Gastrocnemius medialis (tissue), 4 donors: ENCODE measurements around the gene ODAD4. TPM values are rescaled to one million over a fixed set of nuclear protein-coding genes. Genes with fewer than 3 reads are reported as not detected.
A peak's percentile ranks its signal among the peaks of the same experiment; 100 is the strongest.

Experiments used
- ATAC-seq, 2 donors: fragments of 150-250 bp; one replicate each; pipeline ENCODE4 v1.9.1; 2016
- DNase-seq, 2 donors: peaks; one replicate each; pipeline ENCODE4 v3.0.0-alpha.2; 2019
- H3K27ac ChIP-seq, 4 donors: fragments of 200-600 bp; sonication (generic); 1 replicate in 1 of 4; 2 replicates in 3 of 4; pipeline ENCODE4 v1.5.1; 2016 to 2018; ENCODE audit warnings: mild to moderate bottlenecking in 2 of 4, moderate library complexity in 1 of 4
- H3K27me3 ChIP-seq, 3 donors: fragments of 200-600 bp; sonication (generic) in 2 of 3; 1 replicate in 1 of 3; 2 replicates in 2 of 3; pipeline versions ENCODE4 v1.5.1 to v1.6.0; 2016 to 2019; ENCODE audit warnings: mild to moderate bottlenecking in 1 of 3, moderate library complexity in 1 of 3
- H3K36me3 ChIP-seq, 2 donors: fragments of 200-600 bp; sonication (generic) in 1 of 2; one replicate each; pipeline ENCODE4 v1.5.1; 2017 to 2018
- H3K4me1 ChIP-seq, 2 donors: fragments of 200-600 bp; sonication (generic) in 1 of 2; one replicate each; pipeline ENCODE4 v1.5.1; 2016 to 2017; ENCODE audit warnings: mild to moderate bottlenecking in 2 of 2
- H3K4me3 ChIP-seq, 4 donors: fragments of 200-600 bp; sonication (generic) in 3 of 4; 1 replicate in 1 of 4; 2 replicates in 3 of 4; pipeline ENCODE4 v1.5.1; 2016 to 2019; ENCODE audit warnings: mild to moderate bottlenecking in 2 of 4
- H3K9me3 ChIP-seq, 3 donors: fragments of 200-600 bp; sonication (generic) in 2 of 3; 1 replicate in 1 of 3; 2 replicates in 2 of 3; pipeline ENCODE4 v1.5.1; 2016 to 2019
- CTCF ChIP-seq, 5 experiments: fragments of 450-650 bp in 3 of 5; fragments of 200-600 bp in 2 of 5; sonication (generic) in 2 of 5; IDR thresholded peaks in 4 of 5; conservative IDR thresholded peaks in 1 of 5; 1 replicate in 4 of 5; 2 replicates in 1 of 5; pipeline ENCODE4 v1.5.1; 2016 to 2019; ENCODE audit warnings: antibody characterized with exemption in 5 of 5, mild to moderate bottlenecking in 3 of 5, moderate library complexity in 3 of 5
- POLR2A ChIP-seq, 2 donors: fragments of 450-650 bp; IDR thresholded peaks; one replicate each; pipeline ENCODE4 v1.6.1; 2017; ENCODE audit warnings: antibody characterized with exemption in 2 of 2, mild to moderate bottlenecking in 2 of 2, moderate library complexity in 2 of 2
- in situ Hi-C, 4 donors: fragments of 200-750 bp; cut with MboI; loops; one replicate each; pipeline versions ENCODE4 v1.15.0 to v1.8.0; 2017; ENCODE audit warnings: low sequenced_read_pairs in 4 of 4
- intact Hi-C: fragments of 100-400 bp; cut with DNase I; formaldehyde crosslinking; loops from one replicate; pipeline ENCODE4 v1.15.1; 2023; ENCODE audit warnings: low total_unique reads
- total RNA-seq, 4 donors: library from RNA; depleted of rRNA; stranded (reverse); fragments of >200 nt; gene quantifications; one replicate each; pipeline versions ENCODE4 v1.1.0 to v1.2.3, GENCODE V29; 2016

The ODAD4 gene
- total RNA-seq, 4 donors from 2014 or later: 0.13 to 1.3 (median 0.20) TPM; not detected in 1

- no peak for DNase-seq
- no peaks in the 10 kb centered on the region for H3K9me3 ChIP-seq
- H3K4me1 ChIP-seq: peaks cover 14 to 19% of the 10 kb centered on the region in 2 donors
- intact Hi-C loops (no loop called here), in situ Hi-C loops (no loop called here)
- no peak overlapping the region for H3K27ac ChIP-seq
- peaks cover 0 to 35% of the 10 kb centered on the region in 2 donors for H3K36me3 ChIP-seq
- H3K4me3 ChIP-seq: no peak overlapping the region
- ATAC-seq: no peak
- TF ChIP-seq POLR2A (IDR thresholded peaks at IDR 0.05) (no peak), CTCF (IDR thresholded peaks at IDR 0.05 in 4 of 5, conservative IDR thresholded peaks at IDR 0.05 in 1 of 5) (no peak)
- no peaks in the 10 kb centered on the region for H3K27me3 ChIP-seq
Observed at GRCh38 chr17:41915020-41915419, 15.4 kb upstream of the ODAD4 start.

- ATAC-seq: no peak
- Histone ChIP-seq H3K27me3 (no peaks in the 10 kb centered on the region), H3K36me3 (peaks cover 0 to 29% of the 10 kb centered on the region in 2 donors), H3K4me3 (no peak overlapping the region), H3K4me1 (peaks cover 14 to 19% of the 10 kb centered on the region in 2 donors), H3K9me3 (no peaks in the 10 kb centered on the region), H3K27ac (no peak overlapping the region)
- intact Hi-C loops: no loop called here
- TF ChIP-seq CTCF (IDR thresholded peaks at IDR 0.05 in 4 of 5, conservative IDR thresholded peaks at IDR 0.05 in 1 of 5) (no peak), POLR2A (IDR thresholded peaks at IDR 0.05) (no peak)
- DNase-seq: no peak
- in situ Hi-C loops: no loop called here
Observed at GRCh38 chr17:41915566-41915965, 14.9 kb upstream of the ODAD4 start.

GRCh38 chr17:41917192-41917591 is 13.2 kb upstream of the ODAD4 start:
- peak overlapping the region in 3 of 4 donors; percentile 78 to 96 (median 88) for H3K4me3 ChIP-seq
- H3K4me1 ChIP-seq: peaks cover 14 to 19% of the 10 kb centered on the region in 2 donors
- intact Hi-C loops: no loop called here
- in situ Hi-C loops: no loop called here
- DNase-seq: no peak
- H3K27me3 ChIP-seq: no peaks in the 10 kb centered on the region
- no peak for ATAC-seq
- no peaks in the 10 kb centered on the region for H3K9me3 ChIP-seq
- peaks cover 0 to 13% of the 10 kb centered on the region in 2 donors for H3K36me3 ChIP-seq
- TF ChIP-seq POLR2A (IDR thresholded peaks at IDR 0.05): no peak
- no peak for TF ChIP-seq CTCF (IDR thresholded peaks at IDR 0.05 in 4 of 5, conservative IDR thresholded peaks at IDR 0.05 in 1 of 5)
- H3K27ac ChIP-seq: no peak overlapping the region

GRCh38 chr17:41917679-41918313 is 12.6 kb upstream of the ODAD4 start:
- no peak for TF ChIP-seq CTCF (IDR thresholded peaks at IDR 0.05 in 4 of 5, conservative IDR thresholded peaks at IDR 0.05 in 1 of 5)
- no peak for TF ChIP-seq POLR2A (IDR thresholded peaks at IDR 0.05)
- Histone ChIP-seq H3K4me3 (peak overlapping the region; percentile 78 to 97 (median 92)), H3K4me1 (peaks cover 14 to 19% of the 10 kb centered on the region in 2 donors), H3K9me3 (no peaks in the 10 kb centered on the region), H3K27me3 (no peaks in the 10 kb centered on the region), H3K36me3 (peaks cover 0 to 7% of the 10 kb centered on the region in 2 donors), H3K27ac (peak overlapping the region; percentile 86 to 94 (median 90))
- in situ Hi-C loops (no loop called here), intact Hi-C loops (no loop called here)
- no peak for ATAC-seq
- DNase-seq: peak in 1 of 2 donors; percentile 36
